Neutrophil (primary cell): ENCODE data around the gene BRD7.

ENCODE experiments used
- H3K27ac ChIP-seq: fragments of 200-600 bp; sonication (generic); 2 replicates; pipeline ENCODE4 v1.5.1; 2016; ENCODE audit warnings: mild to moderate bottlenecking, moderate library complexity
- H3K27me3 ChIP-seq: fragments of 200-600 bp; sonication (generic); 2 replicates; pipeline ENCODE4 v1.6.0; 2016; ENCODE audit warnings: mild to moderate bottlenecking
- H3K36me3 ChIP-seq: fragments of 200-600 bp; sonication (generic); 2 replicates; pipeline ENCODE4 v1.5.1; 2017
- H3K4me1 ChIP-seq, 2 experiments: fragments of 200-600 bp in 1 of 2; sonication (generic) in 1 of 2; 1 replicate in 1 of 2; 2 replicates in 1 of 2; pipeline versions ENCODE4 v1.5.1 to v1.6.1; 2013 to 2016; ENCODE audit warnings: low read depth in 1 of 2, low read length in 1 of 2, mild to moderate bottlenecking in 1 of 2, moderate library complexity in 1 of 2; ENCODE audit not compliant: control insufficient read depth in 1 of 2, insufficient read depth in 1 of 2
- H3K4me3 ChIP-seq, 2 experiments: fragments of 200-600 bp in 1 of 2; sonication (generic) in 1 of 2; 1 replicate in 1 of 2; 2 replicates in 1 of 2; pipeline ENCODE4 v1.5.1; 2013 to 2016; ENCODE audit warnings: low read depth in 1 of 2, low read length in 1 of 2, mild to moderate bottlenecking in 1 of 2, moderate library complexity in 1 of 2
- H3K9me3 ChIP-seq: fragments of 200-600 bp; sonication (generic); 2 replicates; pipeline ENCODE4 v1.5.1; 2016
- CTCF ChIP-seq: fragments of 200-600 bp; sonication (generic); IDR thresholded peaks from 2 replicates; pipeline ENCODE4 v1.5.1; 2016; ENCODE audit warnings: antibody characterized with exemption

The BRD7 gene

GRCh38 chr16:50393858-50394802, 25.3 kb upstream of the BRD7 start:
- Histone ChIP-seq H3K27me3 (no peaks in the 10 kb centered on the region), H3K4me1 (no peaks in the 10 kb centered on the region), H3K9me3 (no peaks in the 10 kb centered on the region), H3K27ac (no peak overlapping the region), H3K4me3 (no peak overlapping the region), H3K36me3 (no peaks in the 10 kb centered on the region)
- no peak for TF ChIP-seq CTCF

GRCh38 chr16:50393416-50393815, 24.6 kb upstream of the BRD7 start:
- Histone ChIP-seq H3K4me3 (no peak overlapping the region), H3K9me3 (no peaks in the 10 kb centered on the region)
- no peak for TF ChIP-seq CTCF

GRCh38 chr16:50390914-50391716, 22.3 kb upstream of the BRD7 start:
- TF ChIP-seq CTCF = no peak
- Histone ChIP-seq H3K9me3 (no peaks in the 10 kb centered on the region), H3K27ac (no peak overlapping the region), H3K27me3 (no peaks in the 10 kb centered on the region), H3K36me3 (no peaks in the 10 kb centered on the region), H3K4me3 (no peak overlapping the region), H3K4me1 (no peaks in the 10 kb centered on the region)

More at GRCh38 chr16:50393416-50393815, 24.6 kb upstream of the BRD7 start:
- Histone ChIP-seq H3K27me3 (no peaks in the 10 kb centered on the region), H3K36me3 (no peaks in the 10 kb centered on the region), H3K27ac (no peak overlapping the region), H3K4me1 (no peaks in the 10 kb centered on the region)

- Histone ChIP-seq H3K9me3 (no peaks in the 10 kb centered on the region), H3K4me3 (no peak overlapping the region), H3K27ac (no peak overlapping the region), H3K4me1 (no peaks in the 10 kb centered on the region), H3K36me3 (no peaks in the 10 kb centered on the region), H3K27me3 (no peaks in the 10 kb centered on the region)
- no peak for TF ChIP-seq CTCF
These were observed 21.6 kb upstream of the BRD7 start for GRCh38 chr16:50390371-50390771.

- H3K27me3 ChIP-seq = peaks cover 3% of the 10 kb centered on the region
These were observed 21.1 kb upstream of the BRD7 start for GRCh38 chr16:50389900-50390299.

More at GRCh38 chr16:50389900-50390299, 21.1 kb upstream of the BRD7 start:
- H3K4me1 ChIP-seq = no peaks in the 10 kb centered on the region
- no peak overlapping the region for H3K27ac ChIP-seq
- H3K36me3 ChIP-seq = no peaks in the 10 kb centered on the region
- H3K9me3 ChIP-seq = no peaks in the 10 kb centered on the region
- no peak overlapping the region for H3K4me3 ChIP-seq
- TF ChIP-seq CTCF = no peak
